DND-41 (cell line): ENCODE measurements around the gene SPNS3.

Experiments
- ATAC-seq: fragments of 200-7000 bp; cut with Tn5 transposase; 3 replicates; pipeline ENCODE4 v1.9.1; 2021; ENCODE audit warnings: low read depth; ENCODE audit not compliant: insufficient read depth
- DNase-seq: peaks from one replicate; pipeline ENCODE4 v3.0.0-alpha.2; 2020
- H2AFZ ChIP-seq: 2 replicates; pipeline ENCODE4 v1.6.0; 2012; ENCODE audit warnings: low read depth, low read length
- H3K27ac ChIP-seq: 2 replicates; pipeline ENCODE4 v1.5.1; 2012; ENCODE audit warnings: low read length, inconsistent platforms
- H3K27me3 ChIP-seq: fragments of 200-600 bp; sonication (generic); 2 replicates; pipeline ENCODE4 v1.6.0; 2012; ENCODE audit warnings: low read length, mild to moderate bottlenecking, inconsistent platforms; ENCODE audit not compliant: insufficient read depth, poor library complexity
- H3K36me3 ChIP-seq: 2 replicates; pipeline ENCODE4 v1.5.1; 2012; ENCODE audit warnings: low read length, inconsistent platforms; ENCODE audit not compliant: insufficient read depth
- H3K4me1 ChIP-seq: 2 replicates; pipeline ENCODE4 v1.5.1; 2012; ENCODE audit warnings: mild to moderate bottlenecking, low read length; ENCODE audit not compliant: insufficient read depth
- H3K4me2 ChIP-seq: 2 replicates; pipeline ENCODE4 v1.6.0; 2012; ENCODE audit warnings: mild to moderate bottlenecking, moderate library complexity, low read length, inconsistent platforms; ENCODE audit not compliant: insufficient read depth
- H3K4me3 ChIP-seq, 2 experiments: fragments of 200-600 bp in 1 of 2; shearing (Covaris generic) in 1 of 2; 2 replicates each; pipeline ENCODE4 v1.5.1; 2012 to 2016; ENCODE audit warnings: inconsistent platforms in 2 of 2, low read length in 2 of 2, mild to moderate bottlenecking in 2 of 2, low read depth in 1 of 2, moderate library complexity in 1 of 2
- H3K79me2 ChIP-seq: 2 replicates; pipeline ENCODE4 v1.6.0; 2012; ENCODE audit warnings: low read length, inconsistent platforms; ENCODE audit not compliant: insufficient read depth
- H3K9ac ChIP-seq: 2 replicates; pipeline ENCODE4 v1.6.0; 2012; ENCODE audit warnings: low read depth, mild to moderate bottlenecking, inconsistent platforms, low read length, moderate library complexity
- H3K9me3 ChIP-seq: 2 replicates; pipeline ENCODE4 v1.5.1; 2012; ENCODE audit warnings: low read length, moderate library complexity, mild to moderate bottlenecking, inconsistent platforms; ENCODE audit not compliant: insufficient read depth, severe bottlenecking
- H4K20me1 ChIP-seq: 2 replicates; pipeline ENCODE4 v1.6.0; 2012; ENCODE audit warnings: low read length; ENCODE audit not compliant: insufficient read depth
- EZH2 ChIP-seq: IDR thresholded peaks from 3 replicates; pipeline ENCODE4 v1.6.1; 2012; ENCODE audit warnings: borderline replicate concordance, low read depth, mild to moderate bottlenecking, moderate library complexity, low read length, inconsistent platforms; ENCODE audit not compliant: severe bottlenecking
- TF ChIP-seq, protein P1 (sequence below): IDR thresholded peaks from 2 replicates; pipeline ENCODE4 v1.5.1; 2012; ENCODE audit warnings: borderline replicate concordance, low read length, moderate library complexity, mild to moderate bottlenecking; ENCODE audit not compliant: poor library complexity, severe bottlenecking; ENCODE audit errors: extremely low read depth

Gene SPNS3, protein sequence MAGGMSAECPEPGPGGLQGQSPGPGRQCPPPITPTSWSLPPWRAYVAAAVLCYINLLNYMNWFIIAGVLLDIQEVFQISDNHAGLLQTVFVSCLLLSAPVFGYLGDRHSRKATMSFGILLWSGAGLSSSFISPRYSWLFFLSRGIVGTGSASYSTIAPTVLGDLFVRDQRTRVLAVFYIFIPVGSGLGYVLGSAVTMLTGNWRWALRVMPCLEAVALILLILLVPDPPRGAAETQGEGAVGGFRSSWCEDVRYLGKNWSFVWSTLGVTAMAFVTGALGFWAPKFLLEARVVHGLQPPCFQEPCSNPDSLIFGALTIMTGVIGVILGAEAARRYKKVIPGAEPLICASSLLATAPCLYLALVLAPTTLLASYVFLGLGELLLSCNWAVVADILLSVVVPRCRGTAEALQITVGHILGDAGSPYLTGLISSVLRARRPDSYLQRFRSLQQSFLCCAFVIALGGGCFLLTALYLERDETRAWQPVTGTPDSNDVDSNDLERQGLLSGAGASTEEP

DNA sequence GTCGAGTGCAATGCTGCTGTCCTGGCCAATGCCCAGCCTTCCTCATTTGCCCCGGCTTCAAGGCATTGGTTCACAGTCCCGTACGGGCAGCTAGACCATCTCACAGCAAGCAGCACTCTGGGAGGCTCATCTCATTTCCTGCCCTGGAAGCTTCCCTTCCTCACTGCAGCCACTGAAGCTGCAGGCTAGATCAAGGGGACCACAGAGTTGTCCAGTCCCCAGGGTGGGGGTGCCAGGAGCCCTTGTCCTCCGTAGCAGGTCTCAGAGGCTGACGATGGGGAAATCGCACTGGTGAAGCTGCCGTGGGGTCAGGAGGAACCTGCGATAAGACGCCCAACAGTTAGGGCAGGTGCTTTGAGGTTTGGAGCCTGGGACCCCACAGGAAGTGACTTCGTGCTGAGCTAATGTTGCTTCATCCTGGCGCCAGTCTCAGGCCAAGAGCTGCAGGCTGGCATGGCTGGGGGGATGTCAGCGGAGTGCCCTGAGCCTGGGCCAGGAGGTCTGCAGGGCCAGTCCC is at the start of gene SPNS3:
Gene SPNS3 (plus strand): TSS at position 426 of the 517 bp plus-strand sequence. CDS start 28 bp downstream, at position 454.
- peak within 1 kb of the TSS; percentile 95 for H3K27ac ChIP-seq
- H3K9me3 ChIP-seq: no peaks in the 10 kb centered on the region
- no peaks in the 10 kb centered on the region for H3K27me3 ChIP-seq
- peak; percentile 90 for DNase-seq
- peak within 1 kb of the TSS; percentile 58 for H3K9ac ChIP-seq
- peaks cover 28% of the 10 kb centered on the region for H3K79me2 ChIP-seq
- H3K36me3 ChIP-seq: peaks cover 4% of the 10 kb centered on the region
- H3K4me2 ChIP-seq: peak within 1 kb of the TSS; percentile 60
- H4K20me1 ChIP-seq: no peaks in the 10 kb centered on the region
- H3K4me1 ChIP-seq: peaks cover 64% of the 10 kb centered on the region
- TF ChIP-seq, protein P1, sequence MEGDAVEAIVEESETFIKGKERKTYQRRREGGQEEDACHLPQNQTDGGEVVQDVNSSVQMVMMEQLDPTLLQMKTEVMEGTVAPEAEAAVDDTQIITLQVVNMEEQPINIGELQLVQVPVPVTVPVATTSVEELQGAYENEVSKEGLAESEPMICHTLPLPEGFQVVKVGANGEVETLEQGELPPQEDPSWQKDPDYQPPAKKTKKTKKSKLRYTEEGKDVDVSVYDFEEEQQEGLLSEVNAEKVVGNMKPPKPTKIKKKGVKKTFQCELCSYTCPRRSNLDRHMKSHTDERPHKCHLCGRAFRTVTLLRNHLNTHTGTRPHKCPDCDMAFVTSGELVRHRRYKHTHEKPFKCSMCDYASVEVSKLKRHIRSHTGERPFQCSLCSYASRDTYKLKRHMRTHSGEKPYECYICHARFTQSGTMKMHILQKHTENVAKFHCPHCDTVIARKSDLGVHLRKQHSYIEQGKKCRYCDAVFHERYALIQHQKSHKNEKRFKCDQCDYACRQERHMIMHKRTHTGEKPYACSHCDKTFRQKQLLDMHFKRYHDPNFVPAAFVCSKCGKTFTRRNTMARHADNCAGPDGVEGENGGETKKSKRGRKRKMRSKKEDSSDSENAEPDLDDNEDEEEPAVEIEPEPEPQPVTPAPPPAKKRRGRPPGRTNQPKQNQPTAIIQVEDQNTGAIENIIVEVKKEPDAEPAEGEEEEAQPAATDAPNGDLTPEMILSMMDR: peak; percentile 1
- no peak for TF ChIP-seq EZH2
- peak within 1 kb of the TSS in 1 of 2 experiments; percentile 51; a peak in 2 of 4 replicates for H3K4me3 ChIP-seq
- H2AFZ ChIP-seq: peak within 1 kb of the TSS; percentile 68
- ATAC-seq: peak; percentile 70

DNA sequence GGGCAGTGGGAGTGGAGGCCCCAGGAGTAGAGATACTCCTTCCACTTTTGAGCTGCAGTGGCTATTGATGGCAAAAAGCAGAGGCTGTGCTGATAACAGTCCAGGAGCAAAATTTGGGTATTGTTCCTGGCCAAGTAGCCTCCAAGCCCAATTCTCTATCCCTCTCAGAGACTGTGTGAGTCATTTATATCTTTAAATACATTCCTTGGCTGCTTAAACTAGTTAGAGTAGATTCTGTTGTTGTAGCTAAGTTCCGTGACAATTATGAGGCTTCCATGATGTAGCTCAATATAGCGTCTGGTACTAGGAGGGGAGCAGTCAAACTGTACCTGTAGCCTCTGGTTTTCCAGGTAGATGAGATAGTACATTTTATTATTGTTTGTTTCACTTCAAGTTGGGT is 47.3 kb upstream of the SPNS3 start:
- Histone ChIP-seq H3K79me2 (no peaks in the 10 kb centered on the region), H3K4me1 (no peaks in the 10 kb centered on the region), H3K9me3 (no peaks in the 10 kb centered on the region), H3K4me2 (no peak overlapping the region), H3K27me3 (no peaks in the 10 kb centered on the region), H4K20me1 (no peaks in the 10 kb centered on the region), H3K36me3 (no peaks in the 10 kb centered on the region), H2AFZ (no peak overlapping the region), H3K27ac (no peak overlapping the region), H3K9ac (no peak overlapping the region), H3K4me3 (no peak overlapping the region)
- DNase-seq: no peak
- ATAC-seq: no peak
- TF ChIP-seq EZH2: no peak
- TF ChIP-seq, protein P1: no peak

DNA sequence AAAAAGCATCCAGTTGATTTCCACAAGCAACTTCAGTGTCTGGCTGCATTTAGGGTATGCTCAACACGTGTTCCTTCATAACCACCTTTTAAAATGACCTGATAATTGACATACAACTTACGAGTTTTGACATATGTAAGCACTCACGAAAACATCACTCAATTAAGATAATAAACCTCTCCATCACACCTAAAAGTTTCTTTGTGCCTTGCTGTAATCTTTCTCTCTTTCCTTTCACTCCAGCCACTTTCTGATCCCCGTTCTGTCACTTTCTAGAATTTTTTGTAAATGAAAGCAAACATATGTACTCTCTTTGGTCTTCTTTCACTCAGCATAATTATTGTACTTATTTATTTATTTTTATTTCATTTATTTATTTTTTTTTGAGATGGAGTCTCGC is 46.6 kb upstream of the SPNS3 start:
- DNase-seq (no peak), ATAC-seq (no peak)
- no peak overlapping the region for H2AFZ ChIP-seq
- no peak overlapping the region for H3K4me2 ChIP-seq
- no peaks in the 10 kb centered on the region for H3K36me3 ChIP-seq
- H3K4me1 ChIP-seq: no peaks in the 10 kb centered on the region
- no peaks in the 10 kb centered on the region for H3K27me3 ChIP-seq
- no peaks in the 10 kb centered on the region for H3K79me2 ChIP-seq
- H4K20me1 ChIP-seq: no peaks in the 10 kb centered on the region
- no peak overlapping the region for H3K4me3 ChIP-seq
- no peak for TF ChIP-seq EZH2
- TF ChIP-seq, protein P1: no peak
- no peak overlapping the region for H3K9ac ChIP-seq
- no peaks in the 10 kb centered on the region for H3K9me3 ChIP-seq
- no peak overlapping the region for H3K27ac ChIP-seq
